ENCODE results near the gene ALDOA. TPM values are rescaled to one million over a fixed set of nuclear protein-coding genes. Genes with fewer than 3 reads are reported as not detected.

ALDOA gene
- total and polyA plus RNA-seq, 9 of the 15 experiments (the other 6 are each of a cell fraction or from before 2014, with no cell fraction given): 311 to 2,224 (median 1,293) TPM

- TF ChIP-seq ZNF143 (CRISPR knock-in tag; IDR thresholded peaks at IDR 0.05) (peak; percentile 40; the same call in 1 of the 2 replicates), RAD51 (IDR thresholded peaks at IDR 0.05; ENCODE audit: borderline replicate concordance, low read depth) (no peak), MCM7 (IDR thresholded peaks at IDR 0.05) (no peak), ZNF165 (CRISPR knock-in tag; IDR thresholded peaks at IDR 0.05; ENCODE audit: borderline replicate concordance) (no peak), SETDB1 (IDR thresholded peaks at IDR 0.05; ENCODE audit: low read length) (no peak), HMG20B (CRISPR knock-in tag; IDR thresholded peaks at IDR 0.05) (no peak), ZC3H11A (IDR thresholded peaks at IDR 0.05; ENCODE audit: low read depth, low read length) (no peak), YY1 (IDR thresholded peaks at IDR 0.05; ENCODE audit: borderline replicate concordance in 1 of 3, control insufficient read depth in 1 of 3, extremely low read depth in 1 of 3, insufficient read depth in 3 of 3, insufficient read length in 1 of 3, insufficient replicate concordance in 2 of 3, low read depth in 1 of 3, low read length in 2 of 3) (peak in 2 of 3 experiments; percentile 59 to 60), ARID4B (CRISPR knock-in tag; IDR thresholded peaks at IDR 0.05) (peak; percentile 97)
- TF ChIP-seq, protein P1, sequence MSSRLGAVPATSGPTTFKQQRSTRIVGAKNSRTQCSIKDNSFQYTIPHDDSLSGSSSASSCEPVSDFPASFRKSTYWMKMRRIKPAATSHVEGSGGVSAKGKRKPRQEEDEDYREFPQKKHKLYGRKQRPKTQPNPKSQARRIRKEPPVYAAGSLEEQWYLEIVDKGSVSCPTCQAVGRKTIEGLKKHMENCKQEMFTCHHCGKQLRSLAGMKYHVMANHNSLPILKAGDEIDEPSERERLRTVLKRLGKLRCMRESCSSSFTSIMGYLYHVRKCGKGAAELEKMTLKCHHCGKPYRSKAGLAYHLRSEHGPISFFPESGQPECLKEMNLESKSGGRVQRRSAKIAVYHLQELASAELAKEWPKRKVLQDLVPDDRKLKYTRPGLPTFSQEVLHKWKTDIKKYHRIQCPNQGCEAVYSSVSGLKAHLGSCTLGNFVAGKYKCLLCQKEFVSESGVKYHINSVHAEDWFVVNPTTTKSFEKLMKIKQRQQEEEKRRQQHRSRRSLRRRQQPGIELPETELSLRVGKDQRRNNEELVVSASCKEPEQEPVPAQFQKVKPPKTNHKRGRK (tag; IDR thresholded peaks at IDR 0.05): no peak
- TF ChIP-seq, protein P2, sequence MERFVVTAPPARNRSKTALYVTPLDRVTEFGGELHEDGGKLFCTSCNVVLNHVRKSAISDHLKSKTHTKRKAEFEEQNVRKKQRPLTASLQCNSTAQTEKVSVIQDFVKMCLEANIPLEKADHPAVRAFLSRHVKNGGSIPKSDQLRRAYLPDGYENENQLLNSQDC (CRISPR knock-in tag; IDR thresholded peaks at IDR 0.05): peak; percentile 21; the same call in 1 of the 2 replicates
- TF ChIP-seq, protein P3, sequence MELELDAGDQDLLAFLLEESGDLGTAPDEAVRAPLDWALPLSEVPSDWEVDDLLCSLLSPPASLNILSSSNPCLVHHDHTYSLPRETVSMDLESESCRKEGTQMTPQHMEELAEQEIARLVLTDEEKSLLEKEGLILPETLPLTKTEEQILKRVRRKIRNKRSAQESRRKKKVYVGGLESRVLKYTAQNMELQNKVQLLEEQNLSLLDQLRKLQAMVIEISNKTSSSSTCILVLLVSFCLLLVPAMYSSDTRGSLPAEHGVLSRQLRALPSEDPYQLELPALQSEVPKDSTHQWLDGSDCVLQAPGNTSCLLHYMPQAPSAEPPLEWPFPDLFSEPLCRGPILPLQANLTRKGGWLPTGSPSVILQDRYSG (tag; conservative IDR thresholded peaks at IDR 0.05; ENCODE audit: low read depth): no peak
- TF ChIP-seq, protein P4, sequence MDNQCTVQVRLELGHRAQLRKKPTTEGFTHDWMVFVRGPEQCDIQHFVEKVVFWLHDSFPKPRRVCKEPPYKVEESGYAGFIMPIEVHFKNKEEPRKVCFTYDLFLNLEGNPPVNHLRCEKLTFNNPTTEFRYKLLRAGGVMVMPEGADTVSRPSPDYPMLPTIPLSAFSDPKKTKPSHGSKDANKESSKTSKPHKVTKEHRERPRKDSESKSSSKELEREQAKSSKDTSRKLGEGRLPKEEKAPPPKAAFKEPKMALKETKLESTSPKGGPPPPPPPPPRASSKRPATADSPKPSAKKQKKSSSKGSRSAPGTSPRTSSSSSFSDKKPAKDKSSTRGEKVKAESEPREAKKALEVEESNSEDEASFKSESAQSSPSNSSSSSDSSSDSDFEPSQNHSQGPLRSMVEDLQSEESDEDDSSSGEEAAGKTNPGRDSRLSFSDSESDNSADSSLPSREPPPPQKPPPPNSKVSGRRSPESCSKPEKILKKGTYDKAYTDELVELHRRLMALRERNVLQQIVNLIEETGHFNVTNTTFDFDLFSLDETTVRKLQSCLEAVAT (IDR thresholded peaks at IDR 0.05): no peak
- TF ChIP-seq, protein P5, sequence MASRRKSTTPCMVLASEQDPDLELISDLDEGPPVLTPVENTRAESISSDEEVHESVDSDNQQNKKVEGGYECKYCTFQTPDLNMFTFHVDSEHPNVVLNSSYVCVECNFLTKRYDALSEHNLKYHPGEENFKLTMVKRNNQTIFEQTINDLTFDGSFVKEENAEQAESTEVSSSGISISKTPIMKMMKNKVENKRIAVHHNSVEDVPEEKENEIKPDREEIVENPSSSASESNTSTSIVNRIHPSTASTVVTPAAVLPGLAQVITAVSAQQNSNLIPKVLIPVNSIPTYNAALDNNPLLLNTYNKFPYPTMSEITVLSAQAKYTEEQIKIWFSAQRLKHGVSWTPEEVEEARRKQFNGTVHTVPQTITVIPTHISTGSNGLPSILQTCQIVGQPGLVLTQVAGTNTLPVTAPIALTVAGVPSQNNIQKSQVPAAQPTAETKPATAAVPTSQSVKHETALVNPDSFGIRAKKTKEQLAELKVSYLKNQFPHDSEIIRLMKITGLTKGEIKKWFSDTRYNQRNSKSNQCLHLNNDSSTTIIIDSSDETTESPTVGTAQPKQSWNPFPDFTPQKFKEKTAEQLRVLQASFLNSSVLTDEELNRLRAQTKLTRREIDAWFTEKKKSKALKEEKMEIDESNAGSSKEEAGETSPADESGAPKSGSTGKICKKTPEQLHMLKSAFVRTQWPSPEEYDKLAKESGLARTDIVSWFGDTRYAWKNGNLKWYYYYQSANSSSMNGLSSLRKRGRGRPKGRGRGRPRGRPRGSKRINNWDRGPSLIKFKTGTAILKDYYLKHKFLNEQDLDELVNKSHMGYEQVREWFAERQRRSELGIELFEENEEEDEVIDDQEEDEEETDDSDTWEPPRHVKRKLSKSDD (conservative IDR thresholded peaks at IDR 0.05; ENCODE audit: low read length): no peak; the same call in 1 of the 2 replicates
Measured at GRCh38 chr16:30052671-30053372, 12.7 kb upstream of the ALDOA start (continued).

Data from K562 (cell line).